Hematopoietic multipotent progenitor cell treated with erythropoietin and hydrocortisone succinate and interleukin-3 and kit ligand, for 17 days (in vitro differentiated cells): ENCODE measurements around the gene GAPVD1.
"Not testable (repeated sequence)": the region's sequence is repeated elsewhere in the genome, so short reads cannot be mapped to it uniquely, and the experiment has no call there.

Experiments used
- DNase-seq: peaks from one replicate; pipeline ENCODE4 v3.0.0-alpha.2; 2015; ENCODE audit warnings: low spot score

The GAPVD1 gene

GRCh38 chr9:125255781-125256391 is 5.7 kb upstream of the GAPVD1 start:
- peak; percentile 77 for DNase-seq

DNA sequence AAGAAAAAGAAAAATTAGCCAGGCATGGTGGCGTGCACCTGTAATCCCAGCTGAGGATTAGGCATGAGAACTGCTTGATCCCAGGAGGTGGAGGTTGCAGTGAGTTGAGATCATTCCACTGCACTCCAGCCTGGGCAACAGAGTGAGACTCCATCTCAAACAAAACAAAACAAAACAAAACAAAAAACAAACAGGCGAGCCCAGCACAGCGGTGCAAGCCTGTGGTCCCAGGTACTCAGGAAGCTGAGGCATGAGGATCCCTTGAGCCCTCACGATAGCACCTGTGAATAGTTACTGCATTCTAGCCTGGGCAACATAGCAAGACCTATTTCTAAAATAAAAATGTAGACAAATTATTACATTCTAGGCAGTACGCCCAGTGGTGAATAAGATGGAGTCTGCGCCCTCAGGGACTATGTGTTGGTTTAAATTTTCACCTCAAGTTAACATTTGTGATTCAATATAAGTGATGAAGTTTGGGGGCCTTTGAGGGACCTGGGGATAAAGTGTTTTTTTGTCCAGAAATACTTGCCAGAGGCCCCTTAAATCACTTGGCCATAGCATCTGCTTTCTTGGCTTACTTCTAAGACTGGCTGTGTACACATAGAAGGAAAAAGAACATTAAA is 3.4 kb upstream of the GAPVD1 start:
- DNase-seq = no peak

DNA sequence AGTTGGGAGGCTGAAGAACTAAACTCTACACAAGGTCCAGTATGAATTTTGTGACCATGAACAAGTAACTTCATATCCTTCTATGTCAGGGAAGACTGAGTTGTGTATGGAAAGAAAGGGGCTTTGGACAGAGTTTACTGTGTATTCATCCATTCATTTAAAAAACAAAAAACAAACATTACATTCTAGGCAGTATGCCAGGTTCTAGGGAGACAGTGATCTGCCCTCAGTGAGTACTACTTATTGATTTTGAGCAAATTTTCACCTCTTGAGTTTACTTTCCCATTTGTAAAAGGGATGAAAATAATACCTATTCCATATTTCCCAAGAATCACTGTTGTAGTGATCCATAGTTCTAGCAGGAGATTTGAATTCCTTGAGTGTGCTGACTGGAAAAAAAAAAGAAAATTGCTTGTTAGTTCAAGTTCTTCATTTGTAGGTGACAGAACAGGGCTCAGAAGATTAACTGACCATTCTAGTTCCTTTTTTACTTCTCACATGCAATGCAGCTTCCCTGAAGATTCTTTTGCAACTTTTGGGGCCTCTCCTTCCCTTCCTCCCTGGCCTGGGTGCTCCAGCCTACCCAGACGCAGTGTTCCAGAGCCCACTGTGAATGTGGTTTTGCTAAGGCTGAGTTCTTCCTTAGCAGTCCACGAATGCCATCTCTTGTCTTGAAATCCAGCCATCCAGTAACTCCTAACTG is 2.6 kb upstream of the GAPVD1 start:
- DNase-seq = no peak

DNA sequence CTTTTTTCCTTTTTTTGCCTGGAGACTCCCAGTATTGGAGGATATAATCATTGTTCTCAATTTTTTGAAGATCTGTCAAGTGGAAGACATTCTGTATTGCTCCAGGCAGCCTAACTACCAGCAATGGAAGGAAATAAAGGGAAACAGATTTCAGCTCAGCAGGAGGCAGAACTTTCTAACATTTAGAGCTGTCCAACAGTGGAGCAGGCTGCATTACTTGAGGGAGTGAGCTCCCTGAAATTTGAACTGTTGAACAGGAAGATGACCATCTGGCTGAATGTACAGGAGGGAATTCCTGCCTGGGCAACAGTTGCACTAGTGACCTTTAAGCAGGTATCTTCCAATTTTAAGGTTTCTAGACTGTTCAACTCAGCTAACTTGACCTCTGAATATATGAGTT is 1.1 kb upstream of the GAPVD1 start:
- no peak for DNase-seq

GRCh38 chr9:125262294-125262991 is 817 bp downstream of the GAPVD1 start:
- peak; percentile 74 for DNase-seq

GRCh38 chr9:125264068-125264467 is 2.4 kb downstream of the GAPVD1 start:
- not testable (repeated sequence) for DNase-seq

DNA sequence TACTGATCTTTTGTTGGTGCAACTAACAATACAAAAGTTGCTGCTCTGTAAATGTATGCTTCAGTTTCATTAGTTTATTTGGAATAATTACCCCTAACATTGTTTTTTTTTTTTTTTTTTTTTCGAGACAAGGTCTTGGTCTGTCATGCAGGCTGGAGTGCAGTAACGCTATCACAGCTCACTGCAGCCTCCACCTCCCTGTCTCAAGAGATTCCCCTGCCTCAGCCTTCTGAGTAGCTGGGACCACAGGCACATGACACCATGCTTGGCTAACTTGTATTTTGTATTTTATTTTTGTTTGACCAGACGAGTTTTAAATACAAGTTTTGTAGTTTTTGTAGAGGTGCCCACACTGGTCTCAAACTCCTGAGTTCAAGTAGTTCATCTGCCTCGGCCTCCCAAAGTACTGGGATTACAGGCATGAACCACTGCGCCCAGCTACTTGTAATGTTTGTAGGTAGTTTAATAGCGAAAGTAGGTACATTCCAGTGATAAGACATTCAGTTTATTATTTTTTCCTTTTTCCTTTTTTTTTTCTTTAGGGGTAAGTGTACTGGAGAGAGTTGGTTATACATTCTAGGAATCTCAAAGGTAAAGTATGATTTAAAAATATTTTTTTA is 6.9 kb downstream of the GAPVD1 start:
- DNase-seq = no peak

DNA sequence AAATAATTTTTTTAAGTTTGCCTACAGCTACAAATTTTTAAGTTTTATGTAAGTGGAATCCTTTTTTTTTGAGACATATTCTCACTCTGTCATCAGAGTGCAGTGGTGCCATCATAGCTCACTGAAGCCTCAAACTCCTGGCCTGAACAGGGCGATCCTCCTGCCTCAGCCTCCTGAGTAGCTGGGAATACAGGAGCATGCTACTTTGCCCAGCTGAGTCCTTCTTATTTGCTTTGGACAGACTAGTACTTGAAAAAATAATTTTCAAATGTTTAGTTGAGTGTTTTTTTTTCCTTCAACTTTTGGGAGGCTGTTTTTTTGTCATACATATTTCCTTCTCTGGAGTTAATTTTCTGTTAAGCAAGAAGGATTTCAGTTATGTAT is 7.4 kb downstream of the GAPVD1 start:
- DNase-seq = no peak

- no peak for DNase-seq
Observed at GRCh38 chr9:125271081-125271480, 9.5 kb downstream of the GAPVD1 start.

GRCh38 chr9:125272697-125273096 is 11.1 kb downstream of the GAPVD1 start:
- DNase-seq = peak; percentile 41

DNA sequence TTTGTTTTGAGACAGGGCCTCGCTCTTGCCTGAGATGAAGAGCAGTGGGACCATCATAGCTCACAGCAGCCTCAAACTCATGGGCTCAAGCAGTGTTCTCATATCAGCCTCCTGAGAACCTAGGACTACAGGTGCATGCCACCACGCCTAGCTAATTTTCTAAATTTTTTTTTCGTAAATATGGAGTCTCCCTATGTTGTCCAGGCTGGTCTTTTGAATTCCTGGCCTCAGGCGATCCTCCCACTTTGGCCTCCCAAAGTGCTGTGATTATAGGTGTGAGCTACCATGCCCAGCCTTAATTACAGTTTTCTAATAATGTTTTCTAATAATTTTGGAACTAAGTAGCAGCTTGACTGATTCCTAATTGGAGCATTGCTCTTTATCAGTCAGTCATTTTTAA is 15.1 kb downstream of the GAPVD1 start:
- DNase-seq = no peak

DNA sequence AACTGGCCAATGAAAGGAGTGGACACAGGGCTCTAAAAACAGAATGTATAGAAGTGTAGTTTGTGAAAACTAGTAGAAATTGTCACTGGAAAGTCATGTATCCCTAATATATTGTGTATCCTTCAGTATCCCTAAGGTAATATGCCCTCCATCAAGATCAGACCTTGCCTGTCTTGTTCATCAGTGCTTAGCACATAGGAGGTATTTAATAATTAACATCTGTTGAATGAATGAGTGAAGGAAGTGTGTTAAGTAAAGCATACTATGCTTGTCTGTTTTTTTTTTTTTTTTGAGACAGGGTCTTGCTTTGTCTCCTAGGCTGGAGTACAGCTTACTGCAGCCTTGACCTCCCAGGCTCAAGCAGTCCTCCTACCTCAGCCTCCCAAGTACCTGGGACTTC is 15.8 kb downstream of the GAPVD1 start:
- no peak for DNase-seq

DNA sequence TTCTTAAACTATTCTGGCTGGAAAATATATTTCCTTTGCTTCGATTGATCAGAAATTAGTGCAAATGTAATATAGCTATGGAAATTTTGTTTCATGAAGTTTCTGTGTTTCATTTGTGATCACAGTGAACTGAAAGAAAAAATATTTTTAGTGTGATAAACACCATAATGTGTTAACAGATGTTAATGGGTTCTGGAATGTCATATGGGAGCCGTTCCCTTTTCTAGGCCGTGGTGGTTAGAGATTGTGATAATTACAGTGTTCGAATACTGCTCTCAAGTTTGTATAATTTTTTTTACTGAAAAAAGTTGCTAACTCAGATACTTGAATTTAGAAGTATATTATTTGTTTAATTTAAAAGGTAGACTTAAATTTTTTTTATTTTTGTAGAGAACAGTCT is 19.3 kb downstream of the GAPVD1 start:
- DNase-seq = no peak

GRCh38 chr9:125284855-125285254 is 23.2 kb downstream of the GAPVD1 start:
- DNase-seq = peak; percentile 93

DNA sequence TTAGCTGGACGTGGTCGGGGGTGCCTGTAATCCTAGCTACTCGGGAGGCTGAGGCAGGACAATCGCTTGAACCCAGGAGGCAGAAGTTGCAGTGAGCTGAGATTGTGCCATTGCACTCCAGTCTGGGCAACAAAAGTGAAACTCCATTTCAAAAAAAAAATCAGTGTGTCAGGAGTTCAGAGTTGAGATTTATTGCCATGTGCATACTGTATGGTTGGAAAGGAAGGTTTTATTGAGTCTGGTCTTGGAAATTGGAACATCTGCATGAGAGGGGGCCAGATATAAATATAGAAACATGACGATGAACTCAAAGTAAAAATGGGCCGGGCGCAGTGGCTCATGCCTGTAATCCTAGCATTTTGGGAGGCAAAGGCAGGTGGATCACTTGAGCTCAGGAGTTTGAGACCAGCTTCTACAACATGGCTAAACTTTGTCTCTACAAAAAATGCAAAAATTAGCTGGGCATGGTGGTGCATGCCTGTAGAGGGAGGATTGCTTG is 25.4 kb downstream of the GAPVD1 start:
- DNase-seq = not testable (repeated sequence)

DNA sequence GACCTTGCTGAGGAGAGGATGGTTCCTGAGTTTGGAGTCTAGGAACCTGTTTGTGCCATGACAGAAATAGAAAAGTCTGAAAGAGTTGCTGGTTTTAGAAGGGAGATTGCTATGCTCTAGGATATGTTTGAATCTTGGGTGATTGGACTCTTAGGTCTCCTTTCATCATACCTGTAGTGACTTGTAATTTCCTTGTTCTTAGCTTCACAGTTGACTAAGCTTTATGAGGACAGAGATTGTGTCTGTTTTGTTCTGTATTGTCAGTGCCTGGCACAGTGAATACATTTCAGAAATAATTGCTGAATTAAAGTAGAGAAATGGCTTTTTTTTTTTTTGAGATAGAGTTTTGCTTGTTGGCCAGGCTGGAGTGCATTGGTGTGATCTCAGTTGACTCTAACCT is 31.5 kb downstream of the GAPVD1 start:
- DNase-seq = no peak

DNA sequence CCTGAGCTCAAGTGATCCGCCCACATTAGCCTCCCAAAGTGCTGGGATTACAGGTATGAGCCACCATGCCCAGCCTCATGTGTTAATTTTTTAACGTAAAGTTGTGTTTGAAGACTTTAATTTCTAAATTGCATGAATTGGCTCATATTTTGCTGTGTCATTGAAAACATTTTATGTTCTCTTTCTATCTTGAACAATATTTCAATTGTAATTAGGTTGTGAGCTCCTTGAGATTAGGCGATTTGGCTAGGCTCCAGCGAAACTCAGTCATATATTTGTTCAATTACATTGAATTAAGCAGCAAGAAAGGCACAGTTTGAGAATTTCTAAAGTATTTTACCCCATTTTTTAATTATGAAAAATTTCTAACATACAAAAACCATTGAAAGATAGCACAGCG is 34.0 kb downstream of the GAPVD1 start:
- DNase-seq = no peak

DNA sequence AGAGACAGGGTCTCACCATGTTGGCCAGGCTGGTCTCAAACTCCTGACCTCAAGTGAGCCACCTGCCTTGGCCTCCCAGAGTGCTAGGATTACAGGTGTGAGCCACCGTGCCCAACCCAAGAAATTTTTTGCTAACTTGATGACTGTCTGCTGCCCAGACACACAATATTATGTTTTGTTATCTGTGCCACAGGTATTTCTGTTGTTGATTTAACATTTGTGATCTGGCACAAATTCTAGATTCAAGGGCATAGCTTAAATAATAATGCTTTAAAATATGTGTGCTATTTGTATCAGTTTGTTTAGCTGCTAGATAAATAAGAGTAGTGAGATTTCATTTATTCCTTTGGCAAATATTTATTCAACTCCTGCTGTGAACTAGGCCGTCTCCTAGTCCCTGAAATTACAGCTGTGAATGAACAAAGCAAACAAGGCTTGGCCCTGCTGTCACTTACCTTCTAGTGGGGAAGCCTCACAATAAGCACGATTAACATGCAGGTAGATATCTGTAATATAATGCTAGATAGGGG is 35.3 kb downstream of the GAPVD1 start:
- DNase-seq = no peak

DNA sequence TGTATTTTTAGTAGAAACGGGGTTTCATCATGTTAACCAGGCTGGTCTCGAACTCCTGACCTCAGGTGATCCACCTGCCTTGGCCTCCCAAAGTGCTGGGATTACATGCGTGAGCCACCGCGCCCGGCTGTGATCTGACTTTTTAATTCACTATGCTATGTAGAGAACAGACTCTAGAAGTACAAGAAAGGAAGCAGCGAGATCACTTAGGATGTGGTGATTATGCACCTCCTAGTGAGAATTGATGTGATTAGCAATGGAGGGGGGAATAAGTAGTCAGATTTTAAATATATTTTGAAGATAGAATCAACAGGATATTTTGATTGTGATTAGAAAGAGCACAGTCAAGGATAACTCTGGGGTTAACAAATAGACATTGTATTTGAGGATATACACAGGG is 36.3 kb downstream of the GAPVD1 start:
- DNase-seq = no peak

- no peak for DNase-seq
Observed at GRCh38 chr9:125302241-125302640, 40.6 kb downstream of the GAPVD1 start.

- no peak for DNase-seq
Observed at GRCh38 chr9:125304273-125304672, 42.6 kb downstream of the GAPVD1 start.

DNA sequence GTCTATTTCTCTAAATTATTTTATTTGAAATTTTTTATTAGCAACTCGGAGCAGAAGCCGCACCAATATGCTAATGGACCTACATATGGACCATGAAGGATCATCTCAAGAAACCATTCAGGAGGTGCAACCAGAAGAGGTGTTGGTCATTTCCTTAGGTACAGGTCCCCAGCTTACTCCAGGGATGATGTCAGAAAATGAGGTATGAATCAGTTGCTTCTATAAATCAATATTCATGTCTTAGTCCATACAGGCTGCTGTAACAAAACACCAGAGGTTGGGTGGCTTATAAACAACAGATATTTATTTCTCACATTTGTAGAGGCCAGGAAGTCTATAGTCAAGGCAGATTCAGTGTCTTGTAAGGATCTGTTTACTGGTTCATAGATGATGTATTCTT is 50.8 kb downstream of the GAPVD1 start:
- DNase-seq = no peak
